Measurements from ENCODE around the gene FAM227A.

- TF ChIP-seq CEBPB (IDR thresholded peaks at IDR 0.05) (no peak), TCF12 (IDR thresholded peaks at IDR 0.05; ENCODE audit: low read depth) (no peak), TEAD4 (IDR thresholded peaks at IDR 0.05) (no peak), NFIC (IDR thresholded peaks at IDR 0.05) (no peak), EP300 (IDR thresholded peaks at IDR 0.05; ENCODE audit: borderline replicate concordance) (no peak), REST (IDR thresholded peaks at IDR 0.05; ENCODE audit: low read depth) (no peak), ZBTB7A (IDR thresholded peaks at IDR 0.05; ENCODE audit: low read depth) (no peak)
Measured at GRCh38 chr22:38618258-38618657, 37.9 kb downstream of the FAM227A start.
